DND-41 (cell line): ENCODE measurements around the gene NUDCD3.

Experiments used
- ATAC-seq: fragments of 200-7000 bp; cut with Tn5 transposase; 3 replicates; pipeline ENCODE4 v1.9.1; 2021; ENCODE audit warnings: low read depth; ENCODE audit not compliant: insufficient read depth
- DNase-seq: peaks from one replicate; pipeline ENCODE4 v3.0.0-alpha.2; 2020
- H2AFZ ChIP-seq: 2 replicates; pipeline ENCODE4 v1.6.0; 2012; ENCODE audit warnings: low read depth, low read length
- H3K27ac ChIP-seq: 2 replicates; pipeline ENCODE4 v1.5.1; 2012; ENCODE audit warnings: low read length, inconsistent platforms
- H3K27me3 ChIP-seq: fragments of 200-600 bp; sonication (generic); 2 replicates; pipeline ENCODE4 v1.6.0; 2012; ENCODE audit warnings: low read length, mild to moderate bottlenecking, inconsistent platforms; ENCODE audit not compliant: insufficient read depth, poor library complexity
- H3K36me3 ChIP-seq: 2 replicates; pipeline ENCODE4 v1.5.1; 2012; ENCODE audit warnings: low read length, inconsistent platforms; ENCODE audit not compliant: insufficient read depth
- H3K4me1 ChIP-seq: 2 replicates; pipeline ENCODE4 v1.5.1; 2012; ENCODE audit warnings: mild to moderate bottlenecking, low read length; ENCODE audit not compliant: insufficient read depth
- H3K4me2 ChIP-seq: 2 replicates; pipeline ENCODE4 v1.6.0; 2012; ENCODE audit warnings: mild to moderate bottlenecking, moderate library complexity, low read length, inconsistent platforms; ENCODE audit not compliant: insufficient read depth
- H3K4me3 ChIP-seq, 2 experiments: fragments of 200-600 bp in 1 of 2; shearing (Covaris generic) in 1 of 2; 2 replicates each; pipeline ENCODE4 v1.5.1; 2012 to 2016; ENCODE audit warnings: inconsistent platforms in 2 of 2, low read length in 2 of 2, mild to moderate bottlenecking in 2 of 2, low read depth in 1 of 2, moderate library complexity in 1 of 2
- H3K79me2 ChIP-seq: 2 replicates; pipeline ENCODE4 v1.6.0; 2012; ENCODE audit warnings: low read length, inconsistent platforms; ENCODE audit not compliant: insufficient read depth
- H3K9ac ChIP-seq: 2 replicates; pipeline ENCODE4 v1.6.0; 2012; ENCODE audit warnings: low read depth, mild to moderate bottlenecking, inconsistent platforms, low read length, moderate library complexity
- H3K9me3 ChIP-seq: 2 replicates; pipeline ENCODE4 v1.5.1; 2012; ENCODE audit warnings: low read length, moderate library complexity, mild to moderate bottlenecking, inconsistent platforms; ENCODE audit not compliant: insufficient read depth, severe bottlenecking
- H4K20me1 ChIP-seq: 2 replicates; pipeline ENCODE4 v1.6.0; 2012; ENCODE audit warnings: low read length; ENCODE audit not compliant: insufficient read depth
- EZH2 ChIP-seq: IDR thresholded peaks from 3 replicates; pipeline ENCODE4 v1.6.1; 2012; ENCODE audit warnings: borderline replicate concordance, low read depth, mild to moderate bottlenecking, moderate library complexity, low read length, inconsistent platforms; ENCODE audit not compliant: severe bottlenecking
- TF ChIP-seq, protein P1 (sequence below): IDR thresholded peaks from 2 replicates; pipeline ENCODE4 v1.5.1; 2012; ENCODE audit warnings: borderline replicate concordance, low read length, moderate library complexity, mild to moderate bottlenecking; ENCODE audit not compliant: poor library complexity, severe bottlenecking; ENCODE audit errors: extremely low read depth

Gene NUDCD3

DNA sequence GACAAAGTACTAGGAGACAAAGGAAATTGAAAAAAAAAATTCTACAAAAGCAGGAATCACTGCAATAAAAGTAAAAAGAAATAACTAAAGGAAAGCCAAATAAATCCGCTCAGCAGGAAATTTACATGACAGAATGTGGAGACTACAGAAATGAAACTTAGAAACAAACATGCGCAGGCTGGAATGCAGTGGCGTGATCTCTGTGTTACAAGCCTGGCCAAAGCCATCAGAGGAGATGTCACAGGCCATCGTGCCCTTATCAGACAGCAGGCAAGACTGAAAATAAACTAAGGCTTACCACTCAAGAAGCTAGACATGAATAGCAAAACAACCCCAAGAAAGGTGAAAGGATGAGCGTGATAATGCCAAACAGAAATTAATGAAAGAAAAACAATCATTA, 158.8 kb downstream of the NUDCD3 start:
- H3K27me3 ChIP-seq, result peaks cover 4% of the 10 kb centered on the region
- no peak for ATAC-seq
- TF ChIP-seq, protein P1, sequence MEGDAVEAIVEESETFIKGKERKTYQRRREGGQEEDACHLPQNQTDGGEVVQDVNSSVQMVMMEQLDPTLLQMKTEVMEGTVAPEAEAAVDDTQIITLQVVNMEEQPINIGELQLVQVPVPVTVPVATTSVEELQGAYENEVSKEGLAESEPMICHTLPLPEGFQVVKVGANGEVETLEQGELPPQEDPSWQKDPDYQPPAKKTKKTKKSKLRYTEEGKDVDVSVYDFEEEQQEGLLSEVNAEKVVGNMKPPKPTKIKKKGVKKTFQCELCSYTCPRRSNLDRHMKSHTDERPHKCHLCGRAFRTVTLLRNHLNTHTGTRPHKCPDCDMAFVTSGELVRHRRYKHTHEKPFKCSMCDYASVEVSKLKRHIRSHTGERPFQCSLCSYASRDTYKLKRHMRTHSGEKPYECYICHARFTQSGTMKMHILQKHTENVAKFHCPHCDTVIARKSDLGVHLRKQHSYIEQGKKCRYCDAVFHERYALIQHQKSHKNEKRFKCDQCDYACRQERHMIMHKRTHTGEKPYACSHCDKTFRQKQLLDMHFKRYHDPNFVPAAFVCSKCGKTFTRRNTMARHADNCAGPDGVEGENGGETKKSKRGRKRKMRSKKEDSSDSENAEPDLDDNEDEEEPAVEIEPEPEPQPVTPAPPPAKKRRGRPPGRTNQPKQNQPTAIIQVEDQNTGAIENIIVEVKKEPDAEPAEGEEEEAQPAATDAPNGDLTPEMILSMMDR, result no peak
- TF ChIP-seq EZH2, result no peak
- no peak overlapping the region for H2AFZ ChIP-seq
- no peak overlapping the region for H3K27ac ChIP-seq
- H3K9ac ChIP-seq, result no peak overlapping the region
- H3K79me2 ChIP-seq, result no peaks in the 10 kb centered on the region
- no peaks in the 10 kb centered on the region for H3K9me3 ChIP-seq
- H3K4me1 ChIP-seq, result no peaks in the 10 kb centered on the region
- H3K4me2 ChIP-seq, result no peak overlapping the region
- no peak for DNase-seq
- no peak overlapping the region for H3K4me3 ChIP-seq
- H3K36me3 ChIP-seq, result no peaks in the 10 kb centered on the region
- 0 out of 2 replicates have a peak, but pooled peaks cover 4% of the 10 kb centered on the region for H4K20me1 ChIP-seq

DNA sequence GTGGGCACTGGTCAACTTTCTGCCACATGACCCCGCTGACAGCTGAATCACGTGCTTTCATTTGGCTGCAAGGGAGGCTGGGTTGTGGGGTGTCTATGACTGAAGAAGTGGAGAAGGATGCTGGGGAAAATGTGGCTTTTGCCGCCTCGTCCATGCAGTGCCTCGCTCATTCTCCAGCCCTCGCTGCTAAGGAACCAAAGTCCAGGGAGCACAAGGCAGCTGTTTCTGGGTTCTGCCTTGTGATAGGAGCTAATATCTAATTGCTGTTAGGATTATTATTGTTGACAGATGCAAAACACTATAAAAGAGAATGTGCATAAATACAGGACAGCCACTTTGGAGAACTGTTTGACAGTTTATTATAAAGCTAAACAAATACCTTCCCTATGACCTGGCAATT, 160.1 kb downstream of the NUDCD3 start:
- Histone ChIP-seq H3K27me3 (no peaks in the 10 kb centered on the region), H3K79me2 (no peaks in the 10 kb centered on the region), H4K20me1 (0 out of 2 replicates have a peak, but pooled peaks cover 6% of the 10 kb centered on the region), H3K27ac (no peak overlapping the region), H3K9me3 (no peaks in the 10 kb centered on the region), H3K4me1 (no peaks in the 10 kb centered on the region), H2AFZ (no peak overlapping the region), H3K9ac (no peak overlapping the region), H3K4me3 (no peak overlapping the region), H3K36me3 (no peaks in the 10 kb centered on the region), H3K4me2 (no peak overlapping the region)
- DNase-seq (no peak), ATAC-seq (no peak)
- TF ChIP-seq, protein P1, result no peak
- TF ChIP-seq EZH2, result no peak

DNA sequence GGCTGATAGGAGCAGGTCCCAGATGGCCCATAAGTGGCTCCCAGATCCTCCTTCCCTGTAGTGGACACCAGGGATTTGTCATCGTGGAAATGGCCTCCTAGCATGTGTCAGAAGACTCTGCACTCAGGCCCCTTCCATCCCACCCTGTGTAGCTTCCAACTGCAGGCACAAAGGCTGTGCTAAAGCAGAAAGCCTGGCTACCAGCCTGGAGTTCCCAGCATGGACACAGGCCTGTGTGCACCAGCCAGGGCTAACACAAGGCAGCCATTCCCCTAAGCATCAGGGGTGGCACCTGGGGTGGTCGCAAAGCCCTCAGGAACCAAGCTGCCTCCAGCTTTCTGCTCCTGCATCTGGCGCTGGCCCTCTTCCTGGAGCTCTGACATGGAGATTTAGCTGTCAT, 160.6 kb downstream of the NUDCD3 start:
- H3K27ac ChIP-seq, result no peak overlapping the region
- 0 out of 2 replicates have a peak, but pooled peaks cover 6% of the 10 kb centered on the region for H4K20me1 ChIP-seq
- H3K79me2 ChIP-seq, result no peaks in the 10 kb centered on the region
- no peaks in the 10 kb centered on the region for H3K27me3 ChIP-seq
- ATAC-seq, result no peak
- no peak for DNase-seq
- no peaks in the 10 kb centered on the region for H3K36me3 ChIP-seq
- no peak overlapping the region for H3K4me2 ChIP-seq
- no peak overlapping the region for H3K4me3 ChIP-seq
- TF ChIP-seq, protein P1, result no peak
- TF ChIP-seq EZH2, result no peak
- no peaks in the 10 kb centered on the region for H3K4me1 ChIP-seq
- no peak overlapping the region for H2AFZ ChIP-seq
- H3K9me3 ChIP-seq, result no peaks in the 10 kb centered on the region
- H3K9ac ChIP-seq, result no peak overlapping the region
